Activated T-cell treated with anti-CD3 and anti-CD28 coated beads for 4 hours (primary cell): ENCODE results near the gene MMP27.

Source experiments
- DNase-seq: peaks from one replicate; pipeline ENCODE4 v3.0.0-alpha.2; 2020

Gene MMP27

GRCh38 chr11:102695201-102695600 lies 10.4 kb downstream of the MMP27 start:
- no peak for DNase-seq

GRCh38 chr11:102685754-102686153 lies 19.8 kb downstream of the MMP27 start:
- no peak for DNase-seq

- DNase-seq, result no peak
These were observed 20.2 kb downstream of the MMP27 start for GRCh38 chr11:102685338-102685737.

GRCh38 chr11:102683277-102683676 lies 22.3 kb downstream of the MMP27 start:
- DNase-seq, result no peak

GRCh38 chr11:102680945-102681344 lies 24.6 kb downstream of the MMP27 start:
- no peak for DNase-seq

- no peak for DNase-seq
These were observed 27.5 kb downstream of the MMP27 start for GRCh38 chr11:102678022-102678421.

- DNase-seq, result no peak
These were observed 29.5 kb downstream of the MMP27 start for GRCh38 chr11:102676084-102676483.

- no peak for DNase-seq
These were observed 35.9 kb downstream of the MMP27 start for GRCh38 chr11:102669664-102670063.

GRCh38 chr11:102666331-102666957 lies 39.1 kb downstream of the MMP27 start:
- DNase-seq, result no peak

- DNase-seq, result no peak
These were observed 41.4 kb downstream of the MMP27 start for GRCh38 chr11:102664001-102664752.

GRCh38 chr11:102662607-102663006 lies 43.0 kb downstream of the MMP27 start:
- DNase-seq, result no peak

GRCh38 chr11:102661040-102661439 lies 44.5 kb downstream of the MMP27 start:
- DNase-seq, result no peak

- DNase-seq, result no peak
These were observed 49.0 kb downstream of the MMP27 start for GRCh38 chr11:102656528-102656927.

GRCh38 chr11:102655547-102655946 lies 50.0 kb downstream of the MMP27 start:
- DNase-seq, result no peak

- DNase-seq, result no peak
These were observed 50.8 kb downstream of the MMP27 start for GRCh38 chr11:102654761-102655160.

GRCh38 chr11:102653744-102654291 lies 51.8 kb downstream of the MMP27 start:
- no peak for DNase-seq

GRCh38 chr11:102647430-102647829 lies 58.1 kb downstream of the MMP27 start:
- no peak for DNase-seq

- no peak for DNase-seq
These were observed 61.6 kb downstream of the MMP27 start for GRCh38 chr11:102643941-102644340.
